Ishikawa (cell line): ENCODE results near the gene BRWD1.
A peak's percentile ranks its signal among the peaks of the same experiment; 100 is the strongest.
"Not testable (repeated sequence)": the region's sequence is repeated elsewhere in the genome, so short reads cannot be mapped to it uniquely, and the experiment has no call there.

Experiments used
- CEBPB ChIP-seq: IDR thresholded peaks from 2 replicates; pipeline ENCODE4 v1.6.1; 2012
- CREB1 ChIP-seq: IDR thresholded peaks from 2 replicates; pipeline ENCODE4 v1.6.1; 2012; ENCODE audit warnings: low read depth
- EGR1 ChIP-seq: IDR thresholded peaks from 2 replicates; pipeline ENCODE4 v1.6.1; 2012
- EP300 ChIP-seq: IDR thresholded peaks from 2 replicates; pipeline ENCODE4 v1.6.1; 2012; ENCODE audit warnings: borderline replicate concordance
- FOXM1 ChIP-seq: IDR thresholded peaks from 2 replicates; pipeline ENCODE4 v1.6.1; 2012; ENCODE audit warnings: low read depth, borderline replicate concordance
- MAX ChIP-seq: IDR thresholded peaks from 2 replicates; pipeline ENCODE4 v1.6.1; 2012
- RAD21 ChIP-seq: IDR thresholded peaks from 2 replicates; pipeline ENCODE4 v1.6.1; 2012; ENCODE audit warnings: low read depth
- REST ChIP-seq: IDR thresholded peaks from 2 replicates; pipeline ENCODE4 v1.6.1; 2012; ENCODE audit warnings: low read depth, mild to moderate bottlenecking
- TAF1 ChIP-seq: IDR thresholded peaks from 2 replicates; pipeline ENCODE4 v1.6.1; 2012; ENCODE audit warnings: low read depth, mild to moderate bottlenecking
- TCF12 ChIP-seq: IDR thresholded peaks from 2 replicates; pipeline ENCODE4 v1.6.1; 2012; ENCODE audit warnings: low read depth
- TEAD4 ChIP-seq: IDR thresholded peaks from 2 replicates; pipeline ENCODE4 v1.6.1; 2012
- USF1 ChIP-seq: IDR thresholded peaks from 2 replicates; pipeline ENCODE4 v1.6.1; 2012
- ZBTB7A ChIP-seq: IDR thresholded peaks from 2 replicates; pipeline ENCODE4 v1.6.1; 2012; ENCODE audit warnings: low read depth

GRCh38 chr21:39136138-39136537 is 177.3 kb downstream of the BRWD1 start:
- TF ChIP-seq REST, MAX, EP300, CREB1, TAF1, CEBPB, TCF12, EGR1, ZBTB7A, FOXM1, USF1, TEAD4: not testable (repeated sequence)
- peak; percentile 49 for TF ChIP-seq RAD21
